Osteocyte (in vitro differentiated cells): Measurements from ENCODE around the gene PTBP3. TPM values are rescaled to one million over a fixed set of nuclear protein-coding genes. Genes with fewer than 3 reads are reported as not detected.

Source experiments
- DNase-seq: peaks from one replicate; pipeline ENCODE4 v3.0.0; 2021; ENCODE audit warnings: mixed read lengths; ENCODE audit not compliant: unreplicated experiment; ENCODE audit errors: extremely low spot score
- H3K27ac Mint-ChIP-seq: one replicate; pipeline ENCODE4 v1.8.0; 2021; ENCODE audit warnings: mild to moderate bottlenecking, mixed read lengths; ENCODE audit not compliant: unreplicated experiment
- H3K27me3 Mint-ChIP-seq: one replicate; pipeline ENCODE4 v1.8.0; 2021; ENCODE audit warnings: mixed read lengths; ENCODE audit not compliant: unreplicated experiment
- H3K36me3 Mint-ChIP-seq: one replicate; pipeline ENCODE4 v1.8.0; 2021; ENCODE audit warnings: mixed read lengths; ENCODE audit not compliant: unreplicated experiment
- H3K4me1 Mint-ChIP-seq: one replicate; pipeline ENCODE4 v1.8.0; 2021; ENCODE audit warnings: mixed read lengths; ENCODE audit not compliant: unreplicated experiment
- H3K4me3 Mint-ChIP-seq: one replicate; pipeline ENCODE4 v1.8.0; 2021; ENCODE audit warnings: mild to moderate bottlenecking, moderate library complexity, mixed read lengths; ENCODE audit not compliant: unreplicated experiment
- H3K9me3 Mint-ChIP-seq: one replicate; pipeline ENCODE4 v1.8.0; 2021; ENCODE audit warnings: mixed read lengths; ENCODE audit not compliant: unreplicated experiment
- total RNA-seq: library from RNA; stranded (reverse); gene quantifications from 2 replicates; pipeline ENCODE4 v1.2.1, GENCODE V29; 2021
- TF ChIP-seq, protein P1 (sequence below): fragments of 200-600 bp; sonication (generic); IDR thresholded peaks from 2 replicates; pipeline ENCODE4 v1.5.0; 2021; ENCODE audit warnings: antibody characterized with exemption, mild to moderate bottlenecking, moderate library complexity

Gene PTBP3
- total RNA-seq, 1 donor from 2014 or later = 47.6 TPM

DNA sequence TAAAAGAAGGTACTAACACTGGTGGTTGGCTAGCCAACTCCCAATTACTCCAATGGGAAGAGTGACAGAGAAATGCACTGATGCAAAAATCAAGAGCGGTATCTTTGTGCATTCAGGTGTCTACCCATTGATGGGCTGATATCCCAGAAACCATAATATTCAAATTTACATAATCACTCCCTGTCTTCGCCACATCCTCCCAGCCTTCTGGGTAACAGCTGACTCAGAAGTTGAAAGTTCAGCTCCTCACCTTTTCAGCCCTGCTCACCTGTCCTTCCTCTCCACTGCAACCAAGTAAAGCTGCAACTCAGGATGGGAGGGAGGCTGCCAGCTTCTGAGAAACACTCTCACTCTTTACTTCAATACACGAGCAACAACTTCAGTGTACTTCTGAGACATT is 165.2 kb downstream of the PTBP3 start:
- H3K27me3 Mint-ChIP-seq = no peaks in the 10 kb centered on the region
- DNase-seq = no peak
- H3K36me3 Mint-ChIP-seq = no peaks in the 10 kb centered on the region
- H3K4me3 Mint-ChIP-seq = no peak overlapping the region
- TF ChIP-seq, protein P1, sequence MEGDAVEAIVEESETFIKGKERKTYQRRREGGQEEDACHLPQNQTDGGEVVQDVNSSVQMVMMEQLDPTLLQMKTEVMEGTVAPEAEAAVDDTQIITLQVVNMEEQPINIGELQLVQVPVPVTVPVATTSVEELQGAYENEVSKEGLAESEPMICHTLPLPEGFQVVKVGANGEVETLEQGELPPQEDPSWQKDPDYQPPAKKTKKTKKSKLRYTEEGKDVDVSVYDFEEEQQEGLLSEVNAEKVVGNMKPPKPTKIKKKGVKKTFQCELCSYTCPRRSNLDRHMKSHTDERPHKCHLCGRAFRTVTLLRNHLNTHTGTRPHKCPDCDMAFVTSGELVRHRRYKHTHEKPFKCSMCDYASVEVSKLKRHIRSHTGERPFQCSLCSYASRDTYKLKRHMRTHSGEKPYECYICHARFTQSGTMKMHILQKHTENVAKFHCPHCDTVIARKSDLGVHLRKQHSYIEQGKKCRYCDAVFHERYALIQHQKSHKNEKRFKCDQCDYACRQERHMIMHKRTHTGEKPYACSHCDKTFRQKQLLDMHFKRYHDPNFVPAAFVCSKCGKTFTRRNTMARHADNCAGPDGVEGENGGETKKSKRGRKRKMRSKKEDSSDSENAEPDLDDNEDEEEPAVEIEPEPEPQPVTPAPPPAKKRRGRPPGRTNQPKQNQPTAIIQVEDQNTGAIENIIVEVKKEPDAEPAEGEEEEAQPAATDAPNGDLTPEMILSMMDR = no peak
- H3K27ac Mint-ChIP-seq = no peak overlapping the region
- H3K9me3 Mint-ChIP-seq = no peaks in the 10 kb centered on the region
- H3K4me1 Mint-ChIP-seq = peaks cover 33% of the 10 kb centered on the region

Other genes with a start within 250 kb of the PTBP3 start
- 13.4 and 15.0 TPM in 2 replicates for gene SUSD1, start 158.3 kb downstream of the PTBP3 start, total RNA-seq
- gene HSDL2, start 46.5 kb upstream of the PTBP3 start, total RNA-seq = 19.0 and 20.1 TPM in 2 replicates
- gene KIAA1958, start 153.2 kb upstream of the PTBP3 start, total RNA-seq = 4.9 and 6.1 TPM in 2 replicates